ENCODE results near the gene NFAM1. TPM values are rescaled to one million over a fixed set of nuclear protein-coding genes. Genes with fewer than 3 reads are reported as not detected.

NFAM1 gene
- total RNA-seq, 1 donor, result under 0.01 TPM

DNA sequence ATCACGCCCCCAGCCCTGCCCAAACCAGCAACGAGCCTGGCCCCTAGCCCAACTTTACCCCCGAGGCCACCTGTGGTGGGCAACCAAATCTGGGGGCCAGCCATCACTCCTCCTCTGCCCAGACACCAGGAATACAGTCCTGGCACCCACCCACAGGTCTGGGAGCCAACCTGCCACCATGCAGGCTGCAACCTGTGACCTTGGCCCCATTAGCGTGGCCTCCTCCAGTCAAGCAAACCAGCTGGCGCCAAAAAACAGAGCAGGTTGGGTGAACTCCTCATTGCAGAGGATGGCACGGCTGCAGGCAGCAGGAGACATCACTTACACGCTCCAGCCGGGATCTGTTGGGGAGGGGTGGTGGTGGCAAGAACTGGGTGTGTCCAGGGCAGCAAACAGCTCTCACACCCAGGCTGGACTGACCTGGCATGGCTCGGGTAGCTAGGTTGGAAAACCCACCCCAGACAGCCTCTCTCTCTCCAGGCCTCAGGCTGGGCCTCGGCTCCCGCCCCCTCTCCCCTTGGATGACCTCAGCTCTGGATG is 96.3 kb downstream of the NFAM1 start:
- no peaks in the 10 kb centered on the region for H3K4me1 ChIP-seq (ENCODE audit: insufficient read depth, low read length)
- no peak overlapping the region for H3K27ac ChIP-seq (ENCODE audit: low read depth, low read length)
- no peaks in the 10 kb centered on the region for H3K36me3 ChIP-seq (ENCODE audit: insufficient read depth, low read length)
- H3K9me3 ChIP-seq (ENCODE audit: low read depth, low read length), result no peaks in the 10 kb centered on the region
- no peak overlapping the region for H2AFZ ChIP-seq (ENCODE audit: low read length)
- DNase-seq (ENCODE audit: insufficient read length, low spot score, missing footprints), result no peak
- no peaks in the 10 kb centered on the region for H4K20me1 ChIP-seq (ENCODE audit: insufficient read depth, low read length)
- H3K4me3 ChIP-seq (ENCODE audit: insufficient read depth, low read length), result no peak overlapping the region
- H3K4me2 ChIP-seq (ENCODE audit: insufficient read depth, low read length), result no peak overlapping the region
- TF ChIP-seq, protein P1, sequence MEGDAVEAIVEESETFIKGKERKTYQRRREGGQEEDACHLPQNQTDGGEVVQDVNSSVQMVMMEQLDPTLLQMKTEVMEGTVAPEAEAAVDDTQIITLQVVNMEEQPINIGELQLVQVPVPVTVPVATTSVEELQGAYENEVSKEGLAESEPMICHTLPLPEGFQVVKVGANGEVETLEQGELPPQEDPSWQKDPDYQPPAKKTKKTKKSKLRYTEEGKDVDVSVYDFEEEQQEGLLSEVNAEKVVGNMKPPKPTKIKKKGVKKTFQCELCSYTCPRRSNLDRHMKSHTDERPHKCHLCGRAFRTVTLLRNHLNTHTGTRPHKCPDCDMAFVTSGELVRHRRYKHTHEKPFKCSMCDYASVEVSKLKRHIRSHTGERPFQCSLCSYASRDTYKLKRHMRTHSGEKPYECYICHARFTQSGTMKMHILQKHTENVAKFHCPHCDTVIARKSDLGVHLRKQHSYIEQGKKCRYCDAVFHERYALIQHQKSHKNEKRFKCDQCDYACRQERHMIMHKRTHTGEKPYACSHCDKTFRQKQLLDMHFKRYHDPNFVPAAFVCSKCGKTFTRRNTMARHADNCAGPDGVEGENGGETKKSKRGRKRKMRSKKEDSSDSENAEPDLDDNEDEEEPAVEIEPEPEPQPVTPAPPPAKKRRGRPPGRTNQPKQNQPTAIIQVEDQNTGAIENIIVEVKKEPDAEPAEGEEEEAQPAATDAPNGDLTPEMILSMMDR (IDR thresholded peaks at IDR 0.05; ENCODE audit: extremely low read depth, low read depth, low read length), result no peak
- H3K27me3 ChIP-seq (ENCODE audit: insufficient read depth, low read length), result peaks cover under 1% of the 10 kb centered on the region
- H3K79me2 ChIP-seq (ENCODE audit: insufficient read depth, low read length), result no peaks in the 10 kb centered on the region

DNA sequence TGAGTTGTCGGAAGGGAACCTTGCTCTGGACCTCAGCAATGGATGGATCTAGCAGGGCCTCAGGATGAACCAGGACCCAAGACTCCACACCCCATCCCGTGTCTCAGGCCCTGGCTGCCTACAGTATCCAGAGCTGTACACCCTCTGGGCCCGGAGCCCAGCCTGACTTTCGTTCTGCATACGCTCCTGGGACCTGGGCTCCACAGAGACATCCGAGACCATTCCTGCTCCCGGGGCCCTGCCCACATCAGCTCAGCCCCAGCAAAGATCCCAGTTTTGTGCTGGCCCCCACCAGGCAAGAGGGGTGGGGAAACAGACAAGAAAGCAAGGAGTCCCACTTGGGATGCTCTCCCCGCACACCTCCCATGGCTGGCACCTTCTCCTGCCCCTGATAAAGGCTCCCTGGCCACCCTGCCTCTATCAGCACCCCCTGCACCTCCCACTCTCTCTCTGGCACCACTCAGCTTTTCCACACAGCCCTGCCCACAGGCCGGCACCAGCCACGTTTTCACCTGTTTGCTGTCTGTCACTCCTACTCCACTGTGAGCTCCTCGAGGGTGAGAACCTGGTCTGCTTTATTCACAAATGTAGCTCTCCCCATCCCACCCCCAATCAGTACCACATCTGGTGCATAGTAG is 97.2 kb downstream of the NFAM1 start:
- H3K27me3 ChIP-seq (ENCODE audit: insufficient read depth, low read length), result no peaks in the 10 kb centered on the region
- H3K27ac ChIP-seq (ENCODE audit: low read depth, low read length), result no peak overlapping the region
- no peak overlapping the region for H3K4me2 ChIP-seq (ENCODE audit: insufficient read depth, low read length)
- no peak overlapping the region for H2AFZ ChIP-seq (ENCODE audit: low read length)
- peaks cover 3% of the 10 kb centered on the region for H4K20me1 ChIP-seq (ENCODE audit: insufficient read depth, low read length)
- DNase-seq (ENCODE audit: insufficient read length, low spot score, missing footprints), result no peak
- TF ChIP-seq, protein P1 (IDR thresholded peaks at IDR 0.05; ENCODE audit: extremely low read depth, low read depth, low read length), result no peak
- no peaks in the 10 kb centered on the region for H3K79me2 ChIP-seq (ENCODE audit: insufficient read depth, low read length)
- H3K4me3 ChIP-seq (ENCODE audit: insufficient read depth, low read length), result no peak overlapping the region
- H3K4me1 ChIP-seq (ENCODE audit: insufficient read depth, low read length), result no peaks in the 10 kb centered on the region
- H3K36me3 ChIP-seq (ENCODE audit: insufficient read depth, low read length), result no peaks in the 10 kb centered on the region
- no peaks in the 10 kb centered on the region for H3K9me3 ChIP-seq (ENCODE audit: low read depth, low read length)

DNA sequence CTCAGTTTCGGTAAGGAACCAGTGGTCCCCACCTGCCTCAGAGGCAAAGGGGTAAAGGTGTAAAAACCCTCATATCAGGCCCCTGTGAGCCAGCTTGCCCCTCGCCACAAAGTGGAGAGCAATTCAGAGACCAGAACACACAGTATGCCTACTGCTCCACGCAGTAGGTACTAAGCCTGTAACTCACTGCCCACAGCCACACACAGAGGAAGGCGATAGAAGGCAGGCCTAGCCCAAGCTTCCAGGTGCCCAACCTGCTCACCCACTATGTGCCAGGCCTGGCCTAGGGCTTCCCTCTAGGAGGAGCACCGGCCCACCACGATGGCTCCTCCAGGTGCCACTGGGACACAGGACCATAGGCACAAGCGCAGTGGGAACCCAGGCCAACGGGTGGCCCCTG is 98.7 kb downstream of the NFAM1 start:
- no peaks in the 10 kb centered on the region for H3K27me3 ChIP-seq (ENCODE audit: insufficient read depth, low read length)
- H3K4me2 ChIP-seq (ENCODE audit: insufficient read depth, low read length), result no peak overlapping the region
- no peaks in the 10 kb centered on the region for H3K79me2 ChIP-seq (ENCODE audit: insufficient read depth, low read length)
- DNase-seq (ENCODE audit: insufficient read length, low spot score, missing footprints), result no peak
- H4K20me1 ChIP-seq (ENCODE audit: insufficient read depth, low read length), result peaks cover 3% of the 10 kb centered on the region
- no peak overlapping the region for H2AFZ ChIP-seq (ENCODE audit: low read length)
- no peaks in the 10 kb centered on the region for H3K9me3 ChIP-seq (ENCODE audit: low read depth, low read length)
- no peaks in the 10 kb centered on the region for H3K36me3 ChIP-seq (ENCODE audit: insufficient read depth, low read length)
- H3K27ac ChIP-seq (ENCODE audit: low read depth, low read length), result no peak overlapping the region
- H3K4me1 ChIP-seq (ENCODE audit: insufficient read depth, low read length), result no peaks in the 10 kb centered on the region
- no peak overlapping the region for H3K4me3 ChIP-seq (ENCODE audit: insufficient read depth, low read length)
- TF ChIP-seq, protein P1 (IDR thresholded peaks at IDR 0.05; ENCODE audit: extremely low read depth, low read depth, low read length), result no peak

DNA sequence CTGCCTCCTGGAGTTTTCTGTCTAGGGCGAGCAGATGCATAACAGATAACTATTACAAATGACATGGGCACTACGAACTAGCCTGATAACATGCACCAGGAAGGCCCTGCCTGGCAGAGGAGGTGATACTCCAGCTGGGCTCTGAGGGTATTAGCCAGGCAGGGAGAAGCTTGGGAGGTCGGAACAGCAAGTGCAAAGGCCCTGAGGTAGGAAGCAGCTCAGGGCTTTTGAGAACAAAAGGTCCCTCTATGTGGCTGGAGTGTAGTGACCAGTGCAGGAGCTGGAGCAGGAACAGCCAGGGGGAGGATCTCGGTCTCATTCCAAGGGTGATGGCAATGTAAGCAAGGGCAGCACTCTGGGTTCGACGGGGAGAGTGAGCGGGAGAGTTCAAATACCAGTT is 100.1 kb downstream of the NFAM1 start:
- H4K20me1 ChIP-seq (ENCODE audit: insufficient read depth, low read length), result peaks cover 3% of the 10 kb centered on the region
- H3K27ac ChIP-seq (ENCODE audit: low read depth, low read length), result no peak overlapping the region
- TF ChIP-seq, protein P1 (IDR thresholded peaks at IDR 0.05; ENCODE audit: extremely low read depth, low read depth, low read length), result no peak
- no peak overlapping the region for H2AFZ ChIP-seq (ENCODE audit: low read length)
- H3K4me3 ChIP-seq (ENCODE audit: insufficient read depth, low read length), result no peak overlapping the region
- H3K4me2 ChIP-seq (ENCODE audit: insufficient read depth, low read length), result no peak overlapping the region
- no peaks in the 10 kb centered on the region for H3K79me2 ChIP-seq (ENCODE audit: insufficient read depth, low read length)
- no peaks in the 10 kb centered on the region for H3K36me3 ChIP-seq (ENCODE audit: insufficient read depth, low read length)
- no peaks in the 10 kb centered on the region for H3K9me3 ChIP-seq (ENCODE audit: low read depth, low read length)
- H3K27me3 ChIP-seq (ENCODE audit: insufficient read depth, low read length), result no peaks in the 10 kb centered on the region
- H3K4me1 ChIP-seq (ENCODE audit: insufficient read depth, low read length), result no peaks in the 10 kb centered on the region
- DNase-seq (ENCODE audit: insufficient read length, low spot score, missing footprints), result no peak
